Gastroesophageal sphincter (tissue), 3 donors: ENCODE data around the gene WDR88.

Experiments used
- EP300 ChIP-seq: sonication (generic); formaldehyde crosslinking; IDR thresholded peaks from one replicate; pipeline ENCODE4 v1.6.1; 2017; ENCODE audit warnings: antibody characterized with exemption, mild to moderate bottlenecking
- POLR2A ChIP-seq, 2 donors: fragments of 450-650 bp; IDR thresholded peaks; one replicate each; pipeline ENCODE4 v1.6.1; 2017; ENCODE audit warnings: antibody characterized with exemption in 2 of 2, mild to moderate bottlenecking in 2 of 2, moderate library complexity in 1 of 2
- POLR2AphosphoS5 ChIP-seq: sonication (generic); formaldehyde crosslinking; IDR thresholded peaks from one replicate; pipeline ENCODE4 v1.6.1; 2017; ENCODE audit warnings: antibody characterized with exemption
- TF ChIP-seq, protein P1 (sequence below), 4 experiments: fragments of 200-600 bp in 2 of 4; fragments of 450-650 bp in 2 of 4; sonication (generic) in 1 of 4; IDR thresholded peaks; one replicate each; pipeline ENCODE4 v1.5.1; 2017 to 2019; ENCODE audit warnings: antibody characterized with exemption in 4 of 4, mild to moderate bottlenecking in 2 of 4, moderate library complexity in 2 of 4

DNA sequence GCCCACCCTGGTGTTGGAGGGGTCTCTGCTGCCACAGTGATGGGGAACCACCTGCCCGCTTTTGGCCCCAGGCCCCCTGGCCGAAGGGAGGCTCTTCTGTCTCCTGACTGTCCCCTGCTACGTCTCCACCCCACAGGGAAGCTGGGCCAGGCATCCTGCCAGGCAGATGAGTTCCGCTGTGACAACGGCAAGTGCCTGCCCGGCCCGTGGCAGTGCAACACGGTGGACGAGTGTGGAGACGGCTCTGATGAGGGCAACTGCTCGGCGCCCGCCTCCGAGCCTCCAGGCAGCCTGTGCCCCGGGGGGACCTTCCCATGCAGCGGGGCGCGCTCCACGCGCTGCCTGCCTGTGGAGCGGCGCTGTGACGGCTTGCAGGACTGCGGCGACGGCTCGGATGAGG lies 73.2 kb downstream of the WDR88 start:
- TF ChIP-seq, protein P1, sequence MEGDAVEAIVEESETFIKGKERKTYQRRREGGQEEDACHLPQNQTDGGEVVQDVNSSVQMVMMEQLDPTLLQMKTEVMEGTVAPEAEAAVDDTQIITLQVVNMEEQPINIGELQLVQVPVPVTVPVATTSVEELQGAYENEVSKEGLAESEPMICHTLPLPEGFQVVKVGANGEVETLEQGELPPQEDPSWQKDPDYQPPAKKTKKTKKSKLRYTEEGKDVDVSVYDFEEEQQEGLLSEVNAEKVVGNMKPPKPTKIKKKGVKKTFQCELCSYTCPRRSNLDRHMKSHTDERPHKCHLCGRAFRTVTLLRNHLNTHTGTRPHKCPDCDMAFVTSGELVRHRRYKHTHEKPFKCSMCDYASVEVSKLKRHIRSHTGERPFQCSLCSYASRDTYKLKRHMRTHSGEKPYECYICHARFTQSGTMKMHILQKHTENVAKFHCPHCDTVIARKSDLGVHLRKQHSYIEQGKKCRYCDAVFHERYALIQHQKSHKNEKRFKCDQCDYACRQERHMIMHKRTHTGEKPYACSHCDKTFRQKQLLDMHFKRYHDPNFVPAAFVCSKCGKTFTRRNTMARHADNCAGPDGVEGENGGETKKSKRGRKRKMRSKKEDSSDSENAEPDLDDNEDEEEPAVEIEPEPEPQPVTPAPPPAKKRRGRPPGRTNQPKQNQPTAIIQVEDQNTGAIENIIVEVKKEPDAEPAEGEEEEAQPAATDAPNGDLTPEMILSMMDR (IDR thresholded peaks at IDR 0.05), result no peak
- TF ChIP-seq POLR2A (IDR thresholded peaks at IDR 0.05), result no peak
- no peak for TF ChIP-seq POLR2AphosphoS5
- TF ChIP-seq EP300, result no peak
